ENCODE results near the gene AIRE. TPM values are rescaled to one million over a fixed set of nuclear protein-coding genes. Genes with fewer than 3 reads are reported as not detected.

The AIRE gene
- total RNA-seq, 2 donors from 2014 or later = not detected

DNA sequence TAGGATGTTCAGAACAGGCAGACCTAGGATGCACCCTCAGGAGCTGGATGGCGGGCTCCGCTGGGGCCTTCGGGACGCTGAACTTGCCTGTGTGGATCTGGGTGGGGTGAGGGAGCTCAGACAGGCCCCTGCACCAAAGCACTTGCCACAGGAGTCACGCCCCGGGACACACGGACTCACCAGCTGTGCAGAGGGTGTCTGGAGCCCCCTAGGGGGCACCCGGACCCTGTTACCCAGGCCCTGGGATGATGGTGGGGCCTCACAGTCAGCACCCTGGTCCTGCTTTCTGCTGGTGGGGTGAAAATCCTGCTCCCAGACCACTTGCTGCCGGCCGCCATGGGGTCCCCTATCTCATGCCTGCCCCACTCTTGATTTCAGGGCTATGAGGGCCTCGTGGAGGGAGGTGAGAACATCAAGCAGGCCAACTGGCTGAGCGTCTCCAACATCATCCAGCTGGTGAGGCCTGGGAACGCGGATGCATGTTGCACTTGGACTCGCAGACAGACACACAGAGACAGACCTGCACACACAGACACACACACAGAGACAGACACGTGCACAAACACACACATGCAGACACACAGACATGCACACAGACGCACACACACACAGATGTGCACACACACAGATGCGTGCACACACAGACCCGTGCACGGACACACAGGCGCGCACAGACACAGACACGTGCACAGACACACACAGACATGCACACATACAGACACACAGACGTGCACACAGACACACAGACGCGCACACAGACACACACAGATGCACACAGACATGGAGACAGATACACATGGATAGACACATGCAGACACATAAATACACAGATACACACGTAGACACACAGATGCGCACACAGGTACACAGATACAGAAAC is 25.2 kb downstream of the AIRE start:
- Histone ChIP-seq H3K27me3 (replicated peaks; ENCODE audit: insufficient read depth) (no peaks in the 10 kb centered on the region), H3K27ac (no peak overlapping the region), H3K4me1 (ENCODE audit: control insufficient read depth in 1 of 2, low read depth in 2 of 2) (no peaks in the 10 kb centered on the region), H3K4me3 (no peak overlapping the region), H3K9me3 (no peaks in the 10 kb centered on the region), H3K36me3 (peaks cover 40% of the 10 kb centered on the region)
- TF ChIP-seq, protein P1, sequence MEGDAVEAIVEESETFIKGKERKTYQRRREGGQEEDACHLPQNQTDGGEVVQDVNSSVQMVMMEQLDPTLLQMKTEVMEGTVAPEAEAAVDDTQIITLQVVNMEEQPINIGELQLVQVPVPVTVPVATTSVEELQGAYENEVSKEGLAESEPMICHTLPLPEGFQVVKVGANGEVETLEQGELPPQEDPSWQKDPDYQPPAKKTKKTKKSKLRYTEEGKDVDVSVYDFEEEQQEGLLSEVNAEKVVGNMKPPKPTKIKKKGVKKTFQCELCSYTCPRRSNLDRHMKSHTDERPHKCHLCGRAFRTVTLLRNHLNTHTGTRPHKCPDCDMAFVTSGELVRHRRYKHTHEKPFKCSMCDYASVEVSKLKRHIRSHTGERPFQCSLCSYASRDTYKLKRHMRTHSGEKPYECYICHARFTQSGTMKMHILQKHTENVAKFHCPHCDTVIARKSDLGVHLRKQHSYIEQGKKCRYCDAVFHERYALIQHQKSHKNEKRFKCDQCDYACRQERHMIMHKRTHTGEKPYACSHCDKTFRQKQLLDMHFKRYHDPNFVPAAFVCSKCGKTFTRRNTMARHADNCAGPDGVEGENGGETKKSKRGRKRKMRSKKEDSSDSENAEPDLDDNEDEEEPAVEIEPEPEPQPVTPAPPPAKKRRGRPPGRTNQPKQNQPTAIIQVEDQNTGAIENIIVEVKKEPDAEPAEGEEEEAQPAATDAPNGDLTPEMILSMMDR (IDR thresholded peaks at IDR 0.05) = no peak
- DNase-seq (ENCODE audit: low spot score) (no peak), ATAC-seq (ENCODE audit: insufficient number of reproducible peaks, low FRiP score, low read depth) (no peak)

DNA sequence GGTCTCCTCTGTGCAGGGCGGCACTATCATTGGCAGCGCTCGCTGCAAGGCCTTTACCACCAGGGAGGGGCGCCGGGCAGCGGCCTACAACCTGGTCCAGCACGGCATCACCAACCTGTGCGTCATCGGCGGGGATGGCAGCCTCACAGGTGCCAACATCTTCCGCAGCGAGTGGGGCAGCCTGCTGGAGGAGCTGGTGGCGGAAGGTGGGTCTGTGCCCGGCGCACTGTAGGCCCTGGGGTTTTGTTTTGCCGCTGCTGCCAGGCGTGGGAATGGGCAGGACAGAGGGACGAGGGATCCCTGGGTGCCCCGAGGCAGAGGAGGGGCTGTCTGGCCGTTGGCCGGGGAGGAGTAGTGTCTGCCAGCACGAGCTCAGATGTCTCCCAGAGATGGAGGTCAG is 26.4 kb downstream of the AIRE start:
- TF ChIP-seq, protein P1 (IDR thresholded peaks at IDR 0.05) = no peak
- H3K36me3 ChIP-seq = peaks cover 40% of the 10 kb centered on the region

DNA sequence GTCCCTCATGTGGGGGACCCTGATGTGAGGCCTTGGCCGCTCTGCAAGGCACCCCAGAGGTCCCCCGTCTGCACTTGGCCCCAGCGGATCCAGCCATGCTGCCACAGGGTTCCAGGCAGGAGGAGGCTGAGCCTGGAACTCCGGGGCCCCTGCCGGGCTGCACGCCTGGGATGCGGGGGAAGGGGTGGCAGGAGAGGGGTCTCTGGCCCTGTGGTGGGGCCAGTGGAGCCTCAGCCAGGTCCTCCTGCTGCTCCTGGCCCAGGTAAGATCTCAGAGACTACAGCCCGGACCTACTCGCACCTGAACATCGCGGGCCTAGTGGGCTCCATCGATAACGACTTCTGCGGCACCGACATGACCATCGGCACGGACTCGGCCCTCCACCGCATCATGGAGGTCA is 27.0 kb downstream of the AIRE start:
- Histone ChIP-seq H3K27me3 (replicated peaks; ENCODE audit: insufficient read depth) (no peaks in the 10 kb centered on the region), H3K27ac (no peak overlapping the region), H3K4me3 (no peak overlapping the region), H3K36me3 (peaks cover 46% of the 10 kb centered on the region), H3K4me1 (ENCODE audit: control insufficient read depth in 1 of 2, low read depth in 2 of 2) (no peaks in the 10 kb centered on the region), H3K9me3 (no peaks in the 10 kb centered on the region)
- no peak for DNase-seq (ENCODE audit: low spot score)
- TF ChIP-seq, protein P1 (IDR thresholded peaks at IDR 0.05) = no peak
- ATAC-seq (ENCODE audit: insufficient number of reproducible peaks, low FRiP score, low read depth) = no peak

More for the DNA sequence above, 26.4 kb downstream of the AIRE start:
- no peaks in the 10 kb centered on the region for H3K27me3 ChIP-seq (replicated peaks; ENCODE audit: insufficient read depth)
- DNase-seq (ENCODE audit: low spot score) (no peak), ATAC-seq (ENCODE audit: insufficient number of reproducible peaks, low FRiP score, low read depth) (no peak)
- no peak overlapping the region for H3K27ac ChIP-seq
- H3K4me3 ChIP-seq = no peak overlapping the region
- no peaks in the 10 kb centered on the region for H3K9me3 ChIP-seq
- H3K4me1 ChIP-seq (ENCODE audit: control insufficient read depth in 1 of 2, low read depth in 2 of 2) = no peaks in the 10 kb centered on the region

DNA sequence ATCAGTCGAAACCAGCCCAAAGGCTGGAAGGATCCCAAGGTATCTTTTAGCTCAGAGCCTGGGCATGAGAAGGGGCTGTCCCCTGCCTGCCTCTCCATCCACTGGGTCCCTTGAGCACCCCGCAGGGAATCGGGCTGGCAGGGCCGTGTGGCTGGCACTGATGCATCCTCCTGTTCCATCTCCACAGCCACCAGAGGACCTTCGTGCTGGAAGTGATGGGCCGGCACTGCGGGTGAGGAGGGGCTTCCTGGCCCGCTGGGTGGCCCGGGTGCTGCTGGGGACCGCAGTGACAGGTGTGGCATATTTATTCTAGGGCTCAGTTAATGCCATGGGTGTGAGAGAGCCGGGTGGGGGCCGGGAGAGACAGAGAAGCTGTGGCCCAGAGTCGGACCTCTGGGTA is 27.8 kb downstream of the AIRE start:
- ATAC-seq (ENCODE audit: insufficient number of reproducible peaks, low FRiP score, low read depth) (no peak), DNase-seq (ENCODE audit: low spot score) (no peak)
- Histone ChIP-seq H3K9me3 (no peaks in the 10 kb centered on the region), H3K27me3 (replicated peaks; ENCODE audit: insufficient read depth) (no peaks in the 10 kb centered on the region), H3K27ac (no peak overlapping the region), H3K4me3 (no peak overlapping the region), H3K36me3 (peaks cover 53% of the 10 kb centered on the region), H3K4me1 (ENCODE audit: control insufficient read depth in 1 of 2, low read depth in 2 of 2) (no peaks in the 10 kb centered on the region)
- TF ChIP-seq, protein P1 (IDR thresholded peaks at IDR 0.05) = no peak

DNA sequence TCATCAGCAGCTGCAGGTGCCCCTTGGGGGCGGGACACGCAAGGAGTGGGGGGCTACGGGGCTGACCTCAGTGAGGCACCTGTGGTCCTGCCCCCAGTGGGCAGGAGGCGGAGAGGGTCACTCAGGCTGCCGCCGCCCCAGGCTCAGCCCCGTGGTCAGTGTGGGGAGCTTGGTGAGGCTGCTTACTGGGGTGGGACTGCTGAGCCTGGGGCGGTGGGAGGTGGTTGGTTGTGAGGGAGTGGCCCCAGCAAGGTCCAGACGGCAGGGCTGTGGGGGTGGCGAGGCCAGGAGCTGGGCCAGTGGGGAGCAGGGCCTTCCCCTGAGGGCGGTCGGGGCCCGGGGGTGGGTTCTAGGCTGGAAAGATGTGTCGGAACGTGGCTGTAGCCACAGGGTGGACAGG is 28.5 kb downstream of the AIRE start:
- no peak overlapping the region for H3K4me3 ChIP-seq
- no peak for DNase-seq (ENCODE audit: low spot score)
- no peak overlapping the region for H3K27ac ChIP-seq
- H3K36me3 ChIP-seq = peaks cover 54% of the 10 kb centered on the region
- no peak for ATAC-seq (ENCODE audit: insufficient number of reproducible peaks, low FRiP score, low read depth)
- H3K4me1 ChIP-seq (ENCODE audit: control insufficient read depth in 1 of 2, low read depth in 2 of 2) = no peaks in the 10 kb centered on the region
- no peaks in the 10 kb centered on the region for H3K27me3 ChIP-seq (replicated peaks; ENCODE audit: insufficient read depth)
- TF ChIP-seq, protein P1 (IDR thresholded peaks at IDR 0.05) = no peak
- H3K9me3 ChIP-seq = no peaks in the 10 kb centered on the region
